ENCODE results near the gene C12orf57.

- no peak for TF ChIP-seq CTCF (IDR thresholded peaks at IDR 0.05)
- TF ChIP-seq EP300 (IDR thresholded peaks at IDR 0.05): no peak
Observed at GRCh38 chr12:6951551-6952120, 7.8 kb downstream of the C12orf57 start.
